Measurements from ENCODE around the gene TMCO4. TPM values are rescaled to one million over a fixed set of nuclear protein-coding genes. Genes with fewer than 3 reads are reported as not detected.

TMCO4 gene
- polyA plus RNA-seq, 1 donor: 19.4 TPM

DNA sequence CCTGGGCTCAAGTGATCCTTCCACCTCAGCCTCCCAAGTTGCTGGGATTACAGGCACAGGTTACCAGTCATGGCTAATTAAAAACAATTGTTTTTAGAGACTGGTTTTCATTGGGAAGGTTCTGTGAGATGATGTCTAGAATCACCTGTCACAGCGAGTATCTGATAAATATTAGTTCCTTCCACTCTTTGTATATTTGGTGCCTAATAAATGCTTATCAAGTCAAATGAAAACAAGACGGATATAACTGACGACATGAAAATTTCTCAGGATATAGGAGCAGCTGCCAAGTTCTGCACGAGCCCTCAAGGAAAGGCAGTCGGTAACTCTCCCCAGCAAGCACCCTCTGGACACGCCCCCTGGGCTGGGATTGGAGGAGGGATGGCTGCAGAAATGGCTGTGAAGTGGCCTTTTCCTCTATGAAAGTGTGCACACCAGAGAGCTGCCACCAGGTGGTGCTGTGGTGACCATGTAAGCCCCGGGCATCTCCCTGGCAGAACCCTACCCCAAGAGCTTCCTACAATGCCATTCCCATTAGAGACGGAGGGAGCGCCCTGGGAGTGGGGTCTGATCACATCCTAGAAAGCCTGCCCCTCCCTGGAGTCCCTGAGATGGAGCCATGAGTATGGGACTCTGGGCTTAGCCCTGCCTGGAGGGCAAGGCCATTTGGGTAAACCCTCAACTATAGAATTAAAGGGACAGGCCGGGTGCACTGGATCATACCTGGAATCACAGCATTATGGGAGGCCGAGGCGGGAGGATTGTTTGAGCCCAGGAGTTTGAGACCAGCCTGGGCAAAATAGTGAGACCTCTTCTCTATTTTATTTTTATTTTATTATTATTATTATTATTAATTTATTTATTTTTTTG lies 84.1 kb downstream of the TMCO4 start:
- DNase-seq: peak; percentile 93

GRCh38 chr1:19712928-19713327 lies 86.8 kb downstream of the TMCO4 start:
- no peak for DNase-seq

- DNase-seq: peak; percentile 73
These were observed 88.7 kb downstream of the TMCO4 start for GRCh38 chr1:19710825-19711611.

DNA sequence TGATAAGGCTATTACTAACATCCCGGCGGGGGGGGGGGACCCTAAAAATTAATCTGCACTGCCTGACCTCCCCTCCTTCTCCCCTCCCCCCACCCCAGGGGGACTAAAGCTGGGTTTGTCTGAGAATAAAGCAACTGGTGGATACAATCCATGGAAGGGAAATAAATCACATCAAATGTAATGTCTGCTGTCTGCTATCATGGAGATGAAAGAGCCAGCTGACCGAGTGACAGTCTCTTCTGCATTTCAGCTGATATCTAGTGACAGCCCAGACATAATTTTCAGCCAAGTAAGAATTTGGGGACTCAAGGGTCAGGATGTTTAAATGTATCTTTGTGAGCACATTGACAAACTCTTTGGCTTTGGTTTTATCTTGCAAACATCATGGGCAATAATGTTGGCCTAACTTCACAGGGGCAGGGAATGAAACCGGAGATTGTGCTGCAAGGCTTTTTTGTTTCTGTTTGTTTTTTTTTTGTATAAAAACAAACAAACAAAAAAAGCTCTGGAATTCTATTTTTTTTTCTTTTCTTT lies 90.4 kb downstream of the TMCO4 start:
- DNase-seq: peak; percentile 34

DNA sequence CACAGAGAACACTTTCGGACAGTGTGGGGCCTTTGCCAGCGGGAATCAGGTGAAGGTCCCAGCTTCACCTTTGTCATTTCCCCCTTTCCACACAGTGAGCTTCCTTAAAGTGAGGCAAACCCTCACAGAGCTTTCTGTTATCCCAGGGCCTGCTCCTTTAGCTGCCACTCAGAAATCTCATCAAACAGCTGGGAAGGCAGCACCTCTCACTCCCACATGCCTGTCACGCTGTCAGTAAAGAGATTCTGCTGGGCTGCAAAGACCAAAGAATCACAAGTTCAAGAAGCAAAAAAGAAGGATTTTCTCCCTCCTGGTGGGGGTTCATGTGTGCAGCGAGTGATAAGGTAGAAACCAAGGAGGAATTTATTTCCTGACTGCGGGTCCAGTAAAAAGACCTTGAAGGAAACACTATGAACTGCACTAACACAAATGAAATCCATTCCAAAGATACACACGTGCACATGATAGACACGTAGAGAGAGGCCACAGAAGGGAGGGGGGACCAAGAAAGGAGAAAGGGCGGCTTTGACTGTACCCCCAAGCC lies 91.1 kb downstream of the TMCO4 start:
- DNase-seq: peak; percentile 40

DNA sequence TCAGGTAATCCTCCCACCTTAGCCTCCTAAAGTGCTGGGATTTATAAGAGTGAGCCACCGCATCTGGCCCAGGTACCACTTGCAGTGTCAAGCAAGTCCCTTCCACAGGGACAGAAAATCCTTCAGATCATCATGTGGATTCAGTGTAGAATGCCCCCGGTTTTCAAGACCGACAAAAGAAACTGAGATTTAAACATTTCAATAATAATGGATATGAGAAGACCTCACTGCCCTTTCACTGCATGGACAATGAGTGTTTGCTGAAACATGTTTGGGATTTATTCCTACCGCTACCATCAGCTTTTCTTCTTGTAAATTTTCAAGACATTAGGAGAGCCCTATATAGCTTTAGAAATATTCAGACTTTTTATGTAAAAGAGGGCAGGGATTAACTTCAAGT lies 93.6 kb downstream of the TMCO4 start:
- DNase-seq: no peak

- DNase-seq: no peak
These were observed 94.3 kb downstream of the TMCO4 start for GRCh38 chr1:19705464-19705863.

GRCh38 chr1:19704247-19705113 lies 95.2 kb downstream of the TMCO4 start:
- DNase-seq: peak; percentile 58

- no peak for DNase-seq
These were observed 96.4 kb downstream of the TMCO4 start for GRCh38 chr1:19703280-19703679.

DNA sequence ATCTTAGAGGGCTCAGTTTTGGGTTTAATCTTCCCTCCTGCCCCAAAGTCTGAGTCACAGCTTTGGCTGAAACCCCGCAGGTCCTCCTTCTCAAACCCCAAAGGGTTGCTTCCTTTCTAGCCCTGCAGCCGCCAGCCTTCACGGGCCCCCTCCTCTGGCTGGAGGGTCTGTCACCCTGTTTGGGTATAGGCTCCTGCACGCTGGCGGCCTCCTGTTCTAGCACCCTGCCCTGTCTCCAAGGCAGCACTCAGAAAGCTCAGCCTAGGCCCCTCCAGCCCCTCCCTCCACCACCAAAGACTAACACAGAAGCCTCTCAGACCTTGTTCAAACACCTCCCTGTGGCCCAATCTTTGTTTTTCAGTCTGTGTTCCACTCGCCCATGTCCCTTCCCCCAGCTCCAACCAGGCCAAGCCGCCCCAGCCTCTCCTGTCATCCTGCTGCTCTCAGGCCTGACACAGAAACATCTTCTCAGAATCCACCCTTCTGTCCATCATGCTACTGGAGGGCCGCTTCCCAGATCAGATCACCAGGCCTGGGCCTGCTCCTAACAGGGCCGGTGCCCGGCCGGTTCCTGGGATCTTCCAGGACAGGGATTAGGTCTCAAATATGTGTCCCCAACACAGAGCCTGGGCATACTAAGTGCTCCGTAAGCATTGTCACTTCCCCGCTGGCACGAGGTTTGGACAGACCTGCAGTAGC lies 99.5 kb downstream of the TMCO4 start:
- DNase-seq: no peak

- no peak for DNase-seq
These were observed 101.5 kb downstream of the TMCO4 start for GRCh38 chr1:19698181-19698580.

- no peak for DNase-seq
These were observed 102.9 kb downstream of the TMCO4 start for GRCh38 chr1:19696820-19697219.

DNA sequence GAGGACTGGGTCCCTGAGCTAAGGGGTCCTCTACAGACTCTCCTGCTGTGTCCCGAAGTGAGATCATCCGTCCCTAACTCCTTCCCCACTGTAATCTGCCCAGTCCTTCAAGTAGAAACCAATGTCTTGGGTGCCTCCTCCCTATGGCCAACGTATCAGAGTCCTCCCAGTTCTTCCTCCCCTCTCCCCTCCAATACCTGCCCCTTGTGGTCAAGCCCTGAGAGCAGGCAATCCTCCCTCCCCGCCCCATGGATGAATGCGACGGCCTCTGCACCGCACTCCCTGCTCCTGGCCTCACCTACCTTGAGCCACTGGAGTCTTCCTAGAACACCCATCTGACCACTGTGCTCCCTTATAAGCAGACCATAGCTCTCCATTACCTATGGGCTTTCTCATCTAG lies 103.9 kb downstream of the TMCO4 start:
- no peak for DNase-seq

DNA sequence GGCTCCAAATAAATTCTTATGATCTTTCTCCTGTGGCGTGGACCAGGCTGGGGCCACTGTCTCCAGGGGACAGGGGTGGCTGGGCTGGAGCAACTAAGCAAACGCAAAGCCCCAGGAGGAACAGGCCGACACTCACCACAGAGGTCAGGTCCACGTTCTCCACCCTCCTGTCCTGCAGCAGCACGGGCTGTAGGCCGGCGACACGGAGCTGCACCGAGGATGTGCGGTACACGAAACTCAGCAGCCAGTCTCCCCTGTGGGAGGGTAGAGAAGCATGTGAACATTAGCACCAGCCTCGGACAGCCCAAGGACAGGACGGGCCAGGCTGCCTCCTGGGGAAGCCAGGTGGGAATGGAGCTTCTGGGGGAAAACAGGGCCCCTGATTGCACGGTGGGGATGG lies 105.4 kb downstream of the TMCO4 start:
- no peak for DNase-seq

- DNase-seq: no peak
These were observed 109.4 kb downstream of the TMCO4 start for GRCh38 chr1:19690342-19690741.

- no peak for DNase-seq
These were observed 109.9 kb downstream of the TMCO4 start for GRCh38 chr1:19689856-19690255.

- DNase-seq: no peak
These were observed 110.5 kb downstream of the TMCO4 start for GRCh38 chr1:19689085-19689757.

- DNase-seq: no peak
These were observed 111.5 kb downstream of the TMCO4 start for GRCh38 chr1:19688041-19688842.

DNA sequence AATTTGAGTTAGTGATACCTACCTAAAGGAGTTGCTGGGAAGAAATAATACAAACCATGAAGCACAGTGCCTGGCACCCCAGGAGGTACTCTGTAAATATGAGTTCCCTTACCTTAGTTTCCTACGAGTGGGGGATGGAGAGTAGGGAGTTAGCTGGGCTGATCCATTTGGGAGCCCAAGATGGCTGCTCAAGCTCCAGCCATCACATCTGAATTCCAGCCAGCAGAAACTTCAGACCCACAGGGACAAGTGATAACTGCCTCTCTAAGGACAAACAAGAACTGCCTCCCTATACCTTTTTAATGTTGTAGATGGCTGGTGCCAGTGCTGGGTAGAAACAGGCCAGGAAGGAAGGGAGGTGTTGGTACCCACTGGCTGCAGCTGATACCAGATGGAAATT lies 112.3 kb downstream of the TMCO4 start:
- no peak for DNase-seq

DNA sequence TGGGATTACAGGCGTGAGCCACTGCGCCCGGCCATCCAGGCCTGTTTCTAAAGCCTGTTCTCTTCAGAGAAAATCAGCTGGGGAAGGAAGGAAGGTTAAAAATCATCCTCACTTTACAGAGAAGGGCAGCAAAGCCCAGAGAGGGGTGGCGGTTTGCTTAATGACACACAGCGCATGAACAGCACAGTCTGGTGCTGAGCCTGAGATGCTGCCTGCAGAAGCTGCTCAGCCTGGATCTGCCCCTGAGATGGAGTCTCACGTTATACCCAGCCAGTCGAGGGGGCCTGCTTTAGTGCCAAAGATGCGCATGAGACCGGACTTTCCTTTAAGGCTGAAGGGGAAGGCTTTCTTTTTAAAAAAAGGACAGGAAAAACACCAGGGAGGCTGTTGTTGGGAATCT lies 113.7 kb downstream of the TMCO4 start:
- DNase-seq: no peak
